Stimulated activated CD4-positive, alpha-beta T cell treated with anti-CD3 and anti-CD28 coated beads, Interleukin-2, amount 100 ng/mL, for 24 hours (primary cell): ENCODE results near the gene ERAP2.

Source experiments
- DNase-seq, 2 donors: peaks; one replicate each; pipeline ENCODE4 v3.0.0-alpha.2; 2020

ERAP2 gene

GRCh38 chr5:96968614-96969013 lies 92.3 kb downstream of the ERAP2 start:
- DNase-seq, result no peak
